Measurements from ENCODE around the gene GMDS.

GMDS gene

GRCh38 chr6:1624851-1625781 lies 620.3 kb downstream of the GMDS start:
- no peak for TF ChIP-seq ZNF274 (IDR thresholded peaks at IDR 0.05; ENCODE audit: low read depth, low read length)
- H3K4me3 ChIP-seq (ENCODE audit: low read length), result peak overlapping the region; percentile 72; the same call in 1 of the 2 replicates

- no peak for TF ChIP-seq ZNF274 (IDR thresholded peaks at IDR 0.05; ENCODE audit: low read depth, low read length)
- H3K4me3 ChIP-seq (ENCODE audit: low read length), result peak overlapping the region; percentile 72; the same call in 1 of the 2 replicates
Measured at GRCh38 chr6:1624058-1624850, 621.2 kb downstream of the GMDS start.

DNA sequence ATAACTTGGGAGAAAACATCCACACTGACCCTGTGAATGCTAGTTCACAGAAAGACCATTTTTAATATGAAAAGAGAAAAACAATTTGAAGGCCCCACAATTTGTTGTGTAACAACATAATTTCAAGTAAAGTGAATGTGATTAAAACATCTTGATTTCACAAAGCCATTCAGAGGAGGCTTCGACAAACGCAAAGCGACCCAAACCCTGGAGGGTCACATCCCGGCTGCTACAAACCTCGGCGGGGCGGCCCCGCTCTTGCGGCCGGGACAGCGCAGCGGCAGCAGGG lies 621.7 kb downstream of the GMDS start:
- no peak overlapping the region for H3K4me3 ChIP-seq (ENCODE audit: low read length)
- no peak for TF ChIP-seq ZNF274 (IDR thresholded peaks at IDR 0.05; ENCODE audit: low read depth, low read length)

DNA sequence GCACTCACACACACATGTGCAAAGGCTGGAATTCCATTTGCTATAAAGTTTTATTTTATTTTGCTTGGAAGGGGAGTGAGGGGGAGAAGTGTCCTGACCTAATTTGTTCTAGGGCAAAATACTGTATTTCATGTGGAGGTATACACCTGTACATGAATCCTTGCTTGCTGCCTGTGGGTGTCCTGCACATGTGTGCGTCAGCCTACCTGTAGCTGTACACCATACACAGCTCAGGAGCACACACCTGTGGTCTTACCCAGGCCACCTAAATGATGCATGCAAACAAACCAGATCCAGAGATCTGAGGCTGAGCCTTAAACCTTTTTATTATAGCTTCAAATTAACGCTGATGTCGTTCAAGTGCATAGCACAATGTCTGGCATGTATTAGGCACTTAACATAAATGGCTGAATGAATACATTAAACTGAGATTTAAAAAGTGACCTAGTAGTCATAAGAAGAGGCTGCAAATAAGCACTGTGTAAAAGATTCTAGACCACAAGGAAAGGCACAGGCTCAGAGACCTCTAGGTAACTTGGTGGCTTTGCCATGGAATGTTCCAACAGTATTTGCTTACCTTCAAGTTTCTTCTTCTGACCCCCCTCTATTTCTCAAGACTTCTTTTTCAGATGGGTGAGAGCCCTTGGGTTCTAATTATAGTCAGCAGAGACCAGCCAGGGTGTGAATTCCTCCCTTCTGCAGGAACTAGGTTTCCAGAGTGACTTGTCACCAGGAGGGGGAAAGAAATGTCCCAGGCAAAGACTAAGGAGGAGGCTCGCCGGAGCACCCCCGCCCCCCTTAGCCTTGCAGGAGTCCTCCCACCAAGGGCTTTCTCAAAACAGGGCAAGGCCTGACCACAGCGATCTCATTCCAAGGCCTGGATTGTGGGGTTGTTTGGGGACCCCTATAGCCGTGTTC lies 622.3 kb downstream of the GMDS start:
- no peak overlapping the region for H3K4me3 ChIP-seq (ENCODE audit: low read length)
- no peak for TF ChIP-seq ZNF274 (IDR thresholded peaks at IDR 0.05; ENCODE audit: low read depth, low read length)

GRCh38 chr6:1622220-1622850 lies 623.1 kb downstream of the GMDS start:
- H3K4me3 ChIP-seq (ENCODE audit: low read length), result no peak overlapping the region
- no peak for TF ChIP-seq ZNF274 (IDR thresholded peaks at IDR 0.05; ENCODE audit: low read depth, low read length)

DNA sequence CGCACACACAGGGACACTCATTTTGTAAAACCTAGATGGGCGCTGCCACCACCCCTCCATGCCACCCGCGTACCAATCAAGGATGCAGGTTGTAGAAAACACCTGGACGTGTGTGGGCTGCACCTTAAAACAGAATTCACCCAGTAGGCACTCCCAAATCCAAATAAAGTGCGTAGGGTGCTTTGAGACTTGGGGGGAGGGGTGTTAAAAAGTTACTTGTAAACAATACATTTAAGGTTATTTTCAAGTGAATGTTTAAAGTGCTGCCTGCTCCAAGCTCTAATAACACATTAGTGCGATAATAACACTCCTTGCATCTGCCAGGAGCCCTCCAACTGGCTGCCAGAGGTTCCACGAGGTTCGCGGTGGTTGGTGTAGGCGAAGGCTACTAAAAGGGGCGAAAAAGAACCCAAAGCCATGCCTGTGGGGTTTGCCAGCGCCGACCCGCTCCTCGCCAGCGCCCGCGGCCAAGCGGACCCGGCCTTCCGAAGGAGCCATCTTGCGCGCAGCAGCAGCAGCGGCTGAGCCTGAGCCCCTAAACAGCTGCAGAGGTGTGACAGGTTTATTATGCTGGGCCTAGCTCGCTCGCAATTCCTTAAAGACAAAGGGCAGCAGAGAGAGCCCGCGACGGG lies 624.2 kb downstream of the GMDS start:
- H3K4me3 ChIP-seq (ENCODE audit: low read length), result no peak overlapping the region
- no peak for TF ChIP-seq ZNF274 (IDR thresholded peaks at IDR 0.05; ENCODE audit: low read depth, low read length)

GRCh38 chr6:1620504-1621069 lies 624.8 kb downstream of the GMDS start:
- TF ChIP-seq ZNF274 (IDR thresholded peaks at IDR 0.05; ENCODE audit: low read depth, low read length), result no peak
- H3K4me3 ChIP-seq (ENCODE audit: low read length), result no peak overlapping the region

- no peak overlapping the region for H3K4me3 ChIP-seq (ENCODE audit: low read length)
- no peak for TF ChIP-seq ZNF274 (IDR thresholded peaks at IDR 0.05; ENCODE audit: low read depth, low read length)
Measured at GRCh38 chr6:1619673-1620503, 625.5 kb downstream of the GMDS start.

DNA sequence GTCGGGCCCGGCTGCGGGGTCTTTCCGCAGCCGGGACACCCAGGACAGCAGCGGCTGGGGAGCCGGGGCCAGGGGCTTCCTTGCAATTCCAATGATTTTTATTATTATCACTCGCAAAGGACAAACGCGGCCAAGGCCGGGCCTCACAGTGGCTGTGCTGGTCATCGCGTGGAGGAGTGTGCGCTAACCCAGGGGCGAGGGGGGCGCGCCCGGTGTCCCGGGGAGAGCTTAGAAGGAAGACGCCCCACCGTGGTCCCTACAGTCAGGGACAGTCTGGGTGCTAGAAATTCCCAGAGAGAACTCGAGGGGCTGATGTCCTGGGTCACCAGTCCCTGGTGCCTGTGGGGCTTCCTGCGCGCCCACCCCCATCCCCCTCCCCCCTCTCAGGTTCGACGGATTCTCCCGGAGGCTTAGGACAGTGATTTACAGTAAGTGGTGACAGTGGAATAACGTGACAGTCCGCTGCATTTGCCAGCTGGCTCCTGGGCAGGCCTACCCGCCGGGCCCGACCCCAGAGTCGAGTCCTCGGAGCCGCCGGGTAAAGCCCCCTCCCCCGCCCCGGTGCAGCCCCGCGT lies 626.2 kb downstream of the GMDS start:
- H3K4me3 ChIP-seq (ENCODE audit: low read length), result no peak overlapping the region
- TF ChIP-seq ZNF274 (IDR thresholded peaks at IDR 0.05; ENCODE audit: low read depth, low read length), result no peak

GRCh38 chr6:1618311-1619097 lies 626.9 kb downstream of the GMDS start:
- TF ChIP-seq ZNF274 (IDR thresholded peaks at IDR 0.05; ENCODE audit: low read depth, low read length), result no peak
- H3K4me3 ChIP-seq (ENCODE audit: low read length), result no peak overlapping the region

All from GM08714 (cell line).